ENCODE measurements around the gene PPWD1.
A peak's percentile ranks its signal among the peaks of the same experiment; 100 is the strongest.
"Not testable (repeated sequence)": the region's sequence is repeated elsewhere in the genome, so short reads cannot be mapped to it uniquely, and the experiment has no call there.

The PPWD1 gene

GRCh38 chr5:65562731-65563701, at the start of gene PPWD1, which contains the start of gene CENPK:
Gene PPWD1, plus strand, starts transcription at chr5:65563296. Its CDS starts 15 bp downstream, at chr5:65563311.
Gene CENPK, minus strand, starts transcription at chr5:65563168. Its CDS starts 8,261 bp downstream, at chr5:65554907.
- DNase-seq = peak; percentile 94

- no peak for DNase-seq
Observed at GRCh38 chr5:65525726-65526125, 37.4 kb upstream of the PPWD1 start.

GRCh38 chr5:65530904-65531303, 32.2 kb upstream of the PPWD1 start:
- no peak for DNase-seq

GRCh38 chr5:65535529-65535987, 27.5 kb upstream of the PPWD1 start:
- DNase-seq = no peak

GRCh38 chr5:65539827-65540226, 23.3 kb upstream of the PPWD1 start:
- DNase-seq = no peak

- no peak for DNase-seq
Observed at GRCh38 chr5:65544473-65544872, 18.6 kb upstream of the PPWD1 start.

- DNase-seq = no peak
Observed at GRCh38 chr5:65546141-65546540, 17.0 kb upstream of the PPWD1 start.

GRCh38 chr5:65548281-65548680, 14.8 kb upstream of the PPWD1 start:
- no peak for DNase-seq

GRCh38 chr5:65553941-65554340, 9.2 kb upstream of the PPWD1 start:
- DNase-seq = no peak

GRCh38 chr5:65555287-65555686, 7.8 kb upstream of the PPWD1 start:
- no peak for DNase-seq

- DNase-seq = no peak
Observed at GRCh38 chr5:65556181-65556580, 6.9 kb upstream of the PPWD1 start.

GRCh38 chr5:65556718-65557117, 6.4 kb upstream of the PPWD1 start:
- no peak for DNase-seq

- no peak for DNase-seq
Observed at GRCh38 chr5:65563777-65564176, 681 bp downstream of the PPWD1 start.

GRCh38 chr5:65566505-65566904, 3.4 kb downstream of the PPWD1 start:
- DNase-seq = no peak

- DNase-seq = no peak
Observed at GRCh38 chr5:65570598-65571226, 7.6 kb downstream of the PPWD1 start.

- DNase-seq = no peak
Observed at GRCh38 chr5:65577141-65577540, 14.0 kb downstream of the PPWD1 start.

- no peak for DNase-seq
Observed at GRCh38 chr5:65588694-65589093, 25.6 kb downstream of the PPWD1 start.

GRCh38 chr5:65601761-65602160, 38.7 kb downstream of the PPWD1 start:
- not testable (repeated sequence) for DNase-seq

- no peak for DNase-seq
Observed at GRCh38 chr5:65611524-65611923, 48.4 kb downstream of the PPWD1 start.

GRCh38 chr5:65612298-65612907, 49.3 kb downstream of the PPWD1 start:
- DNase-seq = no peak

GRCh38 chr5:65620021-65620420, 56.9 kb downstream of the PPWD1 start:
- DNase-seq = no peak

- DNase-seq = not testable (repeated sequence)
Observed at GRCh38 chr5:65621961-65622360, 58.9 kb downstream of the PPWD1 start.

- no peak for DNase-seq
Observed at GRCh38 chr5:65623482-65623881, 60.4 kb downstream of the PPWD1 start.

Data from CD4-positive, alpha-beta T cell treated with Interferon gamma for 1 hour (primary cell).